HepG2 (cell line): Measurements from ENCODE around the gene IDH3A. TPM values are rescaled to one million over a fixed set of nuclear protein-coding genes. Genes with fewer than 3 reads are reported as not detected.

ENCODE experiments used
- ATAC-seq: fragments of 200-7000 bp; cut with Tn5 transposase; 3 replicates; pipeline ENCODE4 v1.9.1; 2020; ENCODE audit warnings: mild to moderate bottlenecking, moderate library complexity
- BruUV-seq: library from RNA; stranded (reverse); fragments of 400-500 nt; replicated peaks from 2 replicates; lab custom pipeline; 2021; lab: Mats Ljungman, UMichigan
- CTCF ChIA-PET: fragments of 300-600 bp; formaldehyde crosslinking; extraction: SDS; loops from one replicate; lab custom pipeline; 2021; ENCODE audit warnings: low total read pairs, inconsistent platforms, low intra/inter-chr PET ratio; lab: Yijun Ruan, JAX
- POLR2A ChIA-PET: fragments of 350-600 bp; sonication (Branson Sonifier 250); formaldehyde crosslinking; loops from one replicate; lab custom pipeline; 2020; ENCODE audit warnings: antibody characterized with exemption, inconsistent platforms; lab: Yijun Ruan, JAX
- DNase-seq: peaks from one replicate; pipeline ENCODE4 v3.0.0-alpha.2; 2015; ENCODE audit warnings: low spot score
- FAIRE-seq: peaks from 3 replicates; lab custom pipeline; 2011; peaks lifted over from hg19 to GRCh38; lab: Jason Lieb, UNC
- H2AFZ ChIP-seq: one replicate; pipeline ENCODE4 v1.6.1; 2011; ENCODE audit warnings: low read length, inconsistent platforms
- H3K27ac ChIP-seq: fragments of 300-600 bp; 3 replicates; pipeline ENCODE4 v1.8.0; 2011; ENCODE audit warnings: mixed run types, mild to moderate bottlenecking, mixed read lengths, low read length, inconsistent platforms; ENCODE audit not compliant: insufficient read depth; ENCODE audit errors: extremely low read length
- H3K27me3 ChIP-seq, 2 experiments: fragments of 200-600 bp in 1 of 2; 2 replicates in 1 of 2; 3 replicates in 1 of 2; pipeline versions ENCODE4 v1.6.0 to v1.8.0; 2011; ENCODE audit warnings: low read length in 2 of 2, mild to moderate bottlenecking in 2 of 2, moderate library complexity in 2 of 2, inconsistent platforms in 1 of 2; ENCODE audit not compliant: insufficient read depth in 2 of 2, control insufficient read depth in 1 of 2
- H3K36me3 ChIP-seq, 2 experiments: fragments of 200-600 bp in 1 of 2; replicated peaks in 1 of 2; 2 replicates in 1 of 2; 3 replicates in 1 of 2; pipeline versions ENCODE4 v1.5.1 to v1.8.0; 2011; ENCODE audit warnings: low read length in 2 of 2, inconsistent platforms in 1 of 2; ENCODE audit not compliant: insufficient read depth in 2 of 2, control insufficient read depth in 1 of 2
- H3K4me1 ChIP-seq: 2 replicates; pipeline ENCODE4 v1.5.1; 2012; ENCODE audit warnings: low read length, inconsistent platforms; ENCODE audit not compliant: insufficient read depth
- H3K4me2 ChIP-seq: 2 replicates; pipeline ENCODE4 v1.6.0; 2011; ENCODE audit warnings: low read depth, low read length, inconsistent platforms
- H3K4me3 ChIP-seq, 3 experiments: fragments of 200-600 bp in 1 of 3; sonication (generic), shearing (Covaris generic) in 1 of 3; replicated peaks in 1 of 3; 2 replicates each; pipeline ENCODE4 v1.5.1; 2011 to 2016; ENCODE audit warnings: low read length in 3 of 3, inconsistent platforms in 2 of 3, low read depth in 2 of 3, mild to moderate bottlenecking in 2 of 3, control low read depth in 1 of 3, mixed read lengths in 1 of 3; ENCODE audit not compliant: insufficient read depth in 1 of 3
- H3K79me2 ChIP-seq: one replicate; pipeline ENCODE4 v1.6.1; 2011; ENCODE audit warnings: low read length, inconsistent platforms; ENCODE audit not compliant: insufficient read depth
- H3K9ac ChIP-seq: 2 replicates; pipeline ENCODE4 v1.6.0; 2011; ENCODE audit warnings: mild to moderate bottlenecking, low read depth, low read length, inconsistent platforms; ENCODE audit not compliant: insufficient read depth
- H3K9me3 ChIP-seq: 2 replicates; pipeline ENCODE4 v1.5.1; 2012; ENCODE audit warnings: mild to moderate bottlenecking, low read length
- H4K20me1 ChIP-seq: 2 replicates; pipeline ENCODE4 v1.6.0; 2011; ENCODE audit warnings: inconsistent platforms, mild to moderate bottlenecking, low read length, moderate library complexity; ENCODE audit not compliant: insufficient read depth
- ATM ChIP-seq: fragments of 450-650 bp; IDR thresholded peaks from 2 replicates; pipeline ENCODE4 v1.7.1; 2017; ENCODE audit warnings: mild to moderate bottlenecking, borderline replicate concordance
- CHD4 ChIP-seq: fragments of 200-600 bp; sonication (generic); IDR thresholded peaks from 2 replicates; pipeline ENCODE4 v1.7.0; 2017; ENCODE audit warnings: mild to moderate bottlenecking, low read length, borderline replicate concordance
- KDM1A ChIP-seq: IDR thresholded peaks from 2 replicates; pipeline ENCODE4 v1.6.1; 2016; ENCODE audit warnings: missing compliant biosample characterization
- KLF9 ChIP-seq: IDR thresholded peaks from 2 replicates; pipeline ENCODE4 v1.6.1; 2016; ENCODE audit warnings: low read depth
- SRF ChIP-seq: IDR thresholded peaks from 2 replicates; pipeline ENCODE4 v1.6.1; 2011; ENCODE audit warnings: mild to moderate bottlenecking, low read depth, low read length, moderate library complexity
- ZMYM3 ChIP-seq: sonication (generic); formaldehyde crosslinking; IDR thresholded peaks from 2 replicates; pipeline ENCODE4 v1.5.1; 2020; ENCODE audit warnings: mild to moderate bottlenecking, missing genetic modification reagents
- ZNF282 ChIP-seq: fragments of 450-650 bp; IDR thresholded peaks from 2 replicates; pipeline ENCODE4 v1.6.1; 2018; ENCODE audit not compliant: partially characterized antibody
- ZNF629 ChIP-seq: sonication (generic); formaldehyde crosslinking; conservative IDR thresholded peaks from 2 replicates; pipeline ENCODE4 v1.5.0; 2020; ENCODE audit warnings: missing genetic modification reagents
- ZNF737 ChIP-seq: sonication (generic); formaldehyde crosslinking; IDR thresholded peaks from 2 replicates; pipeline ENCODE4 v1.5.0; 2020; ENCODE audit warnings: missing genetic modification reagents, mild to moderate bottlenecking, borderline replicate concordance
- ZNF792 ChIP-seq: IDR thresholded peaks from 2 replicates; pipeline ENCODE4 v1.6.1; 2016
- WGBS: methylation state at CpG from one replicate; pipeline ENCODE4 v1.1.6; 2017; ENCODE audit warnings: low lambda C conversion rate; 5-methylcytosine and 5-hydroxymethylcytosine counted together
- in situ Hi-C: cut with HindIII; loops from 2 replicates; pipeline ENCODE4 v1.10.0; 2017; ENCODE audit warnings: low pct_unique_long_range_greater_than_20kb; ENCODE audit not compliant: extremely low pct_ligation_motif_present
- intact Hi-C: fragments of 100-400 bp; cut with micrococcal nuclease; formaldehyde crosslinking; loops from one replicate; pipeline ENCODE4 v1.10.0; 2022; ENCODE audit not compliant: unreplicated experiment
- polyA plus RNA-seq, 8 experiments: library from polyadenylated mRNA; depleted of rRNA in 3 of 8; stranded (reverse) in 7 of 8; unstranded in 1 of 8; fragments of >200 nt; fragmentation: Illumina TruSeq in 4 of 8; extraction: Trizol in 4 of 8; gene quantifications; 2 replicates each; pipeline versions ENCODE4 v1.2.1 to v1.2.3, GENCODE V29; 2011 to 2016; ENCODE audit warnings: low read depth in 4 of 8, missing spikeins in 1 of 8, mixed read lengths in 1 of 8; ENCODE audit not compliant: insufficient read depth in 1 of 8
- total RNA-seq, 5 experiments: library from RNA; depleted of rRNA; stranded (reverse); fragments of >200 nt; fragmentation: Illumina TruSeq; extraction: Trizol; gene quantifications; 2 replicates each; pipeline ENCODE4 v1.2.3, GENCODE V29; 2016; ENCODE audit warnings: low read depth in 1 of 5
- TF ChIP-seq, protein P1 (sequence below): sonication (generic); formaldehyde crosslinking; IDR thresholded peaks from 2 replicates; pipeline ENCODE4 v1.5.0; 2020; ENCODE audit warnings: mild to moderate bottlenecking, missing genetic modification reagents, moderate library complexity

Gene IDH3A
- total and polyA plus RNA-seq, 2 of the 13 experiments (the other 11 are each of a cell fraction or from before 2014, with no cell fraction given) = 40.7 to 50.7 TPM

DNA sequence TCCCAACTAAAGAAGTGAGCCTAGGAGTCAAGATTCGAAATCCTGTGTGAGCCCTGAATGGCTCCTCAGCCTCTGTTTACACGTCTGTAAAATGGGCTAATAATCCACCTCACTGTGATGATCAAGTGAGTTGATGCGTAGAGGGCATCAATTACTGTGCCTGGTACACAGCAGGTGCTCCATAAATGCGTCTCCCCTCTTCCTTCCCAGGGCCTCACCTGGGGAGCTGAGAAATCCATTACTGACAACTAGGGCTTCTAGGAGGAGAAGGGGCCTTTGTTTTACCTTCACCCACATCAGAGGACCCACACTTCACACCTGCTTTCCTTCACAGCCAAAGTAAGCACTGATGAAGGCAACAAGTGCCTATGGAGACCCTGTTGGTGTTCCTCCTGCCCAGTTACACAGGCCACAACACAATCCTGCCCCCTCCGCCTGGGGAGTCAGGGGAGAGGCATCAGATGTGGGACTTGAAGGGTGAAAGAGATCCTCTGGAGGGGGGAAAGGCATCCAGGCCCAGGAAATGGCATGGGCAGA lies 19.3 kb upstream of the IDH3A start:
- peaks cover 39% of the 10 kb centered on the region for H3K4me1 ChIP-seq
- CTCF ChIA-PET = interaction anchor here (2.6 kb wide), 1 partner anchor 66 kb away, joined by 12 read pairs; no protein-coding TSS in a partner anchor
- intact Hi-C loops = no loop called here

DNA sequence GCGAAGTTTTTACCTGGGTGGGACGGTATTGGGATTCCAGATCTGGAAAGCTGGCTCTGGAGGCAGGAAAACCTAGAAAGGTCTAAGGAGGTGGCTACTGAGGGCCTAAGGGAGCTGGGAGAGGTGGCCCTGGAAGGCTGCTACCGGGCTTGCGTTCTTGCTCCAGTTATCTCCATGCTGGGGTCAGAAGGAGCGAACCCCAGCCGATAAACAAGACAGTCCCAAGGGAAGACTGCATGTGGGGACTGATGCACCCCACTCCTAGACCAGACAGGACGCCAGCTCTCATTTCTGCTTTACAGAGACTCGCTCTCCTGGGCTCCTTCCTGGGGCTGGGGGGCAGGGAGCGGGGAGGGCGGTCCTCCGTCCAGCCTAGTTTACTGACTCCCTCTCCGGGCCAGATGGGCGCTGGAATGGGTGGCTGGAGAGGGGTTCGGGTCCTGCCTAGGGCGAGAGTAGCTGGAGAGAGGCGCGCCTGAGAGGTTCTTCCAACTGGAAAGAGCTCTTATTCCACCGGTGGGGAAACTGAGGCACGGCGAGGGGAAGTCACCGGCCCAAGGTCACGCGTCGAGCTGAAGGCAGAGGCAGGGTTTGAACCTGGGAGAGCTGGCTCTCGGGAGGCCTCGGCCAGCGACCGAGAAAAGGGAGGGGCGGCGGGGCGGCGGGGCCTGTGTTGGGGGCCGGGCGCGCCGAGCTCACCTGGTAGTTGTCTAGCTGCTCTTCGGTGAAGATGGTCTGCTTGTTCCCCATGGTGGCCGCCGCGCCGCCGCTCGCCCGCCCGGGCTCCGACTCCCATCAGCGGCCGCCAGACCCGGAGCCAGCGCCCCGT lies 18.5 kb upstream of the IDH3A start:
- H3K27ac ChIP-seq = no peak overlapping the region
- H3K79me2 ChIP-seq = no peaks in the 10 kb centered on the region
- H4K20me1 ChIP-seq = no peaks in the 10 kb centered on the region
- H3K4me3 ChIP-seq = peak overlapping the region; percentile 24 to 87 (median 75); a peak in 4 of 6 replicates
- no peaks in the 10 kb centered on the region for H3K36me3 ChIP-seq
- H3K27me3 ChIP-seq = peaks cover 2 to 12% of the 10 kb centered on the region in 2 experiments; a peak in 2 of 5 replicates
- ATAC-seq = no peak
- H3K9me3 ChIP-seq = no peaks in the 10 kb centered on the region
- intact Hi-C loops = loop anchor here (1.0 kb wide), 1 partner anchor 19 kb away; the partner anchor contains the start of gene IDH3A
- FAIRE-seq = no peak
- no peak overlapping the region for H3K9ac ChIP-seq
- peaks cover 39% of the 10 kb centered on the region for H3K4me1 ChIP-seq
- ChIA-PET POLR2A (interaction anchor here (0.6 to 2.8 kb wide), 3 partner anchors 19 to 742 kb away, joined by 3 to 11 read pairs (median 3); partner anchors contain the start of genes IDH3A, MORF4L1 and PSMA4), CTCF (interaction anchor here (2.6 kb wide), 1 partner anchor 65 kb away, joined by 12 read pairs; no protein-coding TSS in a partner anchor)
- BruUV-seq = no TSS peak
- no peak overlapping the region for H2AFZ ChIP-seq
- in situ Hi-C loops = no loop called here
- H3K4me2 ChIP-seq = peak overlapping the region; percentile 99
- 47% methylated on average over 27 of the region's 51 CpGs for WGBS
- DNase-seq = no peak
- TF ChIP-seq KLF9 (no peak), ZNF737 (CRISPR knock-in tag) (no peak), ZNF282 (no peak), ATM (no peak)
- TF ChIP-seq, protein P1, sequence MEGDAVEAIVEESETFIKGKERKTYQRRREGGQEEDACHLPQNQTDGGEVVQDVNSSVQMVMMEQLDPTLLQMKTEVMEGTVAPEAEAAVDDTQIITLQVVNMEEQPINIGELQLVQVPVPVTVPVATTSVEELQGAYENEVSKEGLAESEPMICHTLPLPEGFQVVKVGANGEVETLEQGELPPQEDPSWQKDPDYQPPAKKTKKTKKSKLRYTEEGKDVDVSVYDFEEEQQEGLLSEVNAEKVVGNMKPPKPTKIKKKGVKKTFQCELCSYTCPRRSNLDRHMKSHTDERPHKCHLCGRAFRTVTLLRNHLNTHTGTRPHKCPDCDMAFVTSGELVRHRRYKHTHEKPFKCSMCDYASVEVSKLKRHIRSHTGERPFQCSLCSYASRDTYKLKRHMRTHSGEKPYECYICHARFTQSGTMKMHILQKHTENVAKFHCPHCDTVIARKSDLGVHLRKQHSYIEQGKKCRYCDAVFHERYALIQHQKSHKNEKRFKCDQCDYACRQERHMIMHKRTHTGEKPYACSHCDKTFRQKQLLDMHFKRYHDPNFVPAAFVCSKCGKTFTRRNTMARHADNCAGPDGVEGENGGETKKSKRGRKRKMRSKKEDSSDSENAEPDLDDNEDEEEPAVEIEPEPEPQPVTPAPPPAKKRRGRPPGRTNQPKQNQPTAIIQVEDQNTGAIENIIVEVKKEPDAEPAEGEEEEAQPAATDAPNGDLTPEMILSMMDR (CRISPR knock-in tag) = no peak

More for the DNA sequence above, 19.3 kb upstream of the IDH3A start:
- H3K4me2 ChIP-seq = no peak overlapping the region
- peak; percentile 90 for TF ChIP-seq ZNF629 (CRISPR knock-in tag)
- TF ChIP-seq KDM1A = 0 out of 2 replicates have a peak, but pooled peaks have one; percentile 46
- peak; percentile 72 for TF ChIP-seq ZMYM3
- no peak for TF ChIP-seq SRF
- 0 out of 2 replicates have a peak, but pooled peaks have one; percentile 64 for TF ChIP-seq CHD4
- TF ChIP-seq ZNF792 (CRISPR knock-in tag) = no peak
- H3K4me3 ChIP-seq = no peak overlapping the region
- H3K36me3 ChIP-seq = no peaks in the 10 kb centered on the region
- no peak overlapping the region for H3K27ac ChIP-seq
- peaks cover 2 to 13% of the 10 kb centered on the region in 2 experiments; a peak in 2 of 5 replicates for H3K27me3 ChIP-seq
- 62% methylated on average over 4 of the region's 5 CpGs for WGBS
- DNase-seq (no peak), ATAC-seq (no peak), FAIRE-seq (no peak)
- no peak overlapping the region for H2AFZ ChIP-seq
- H3K9ac ChIP-seq = no peak overlapping the region
- no peaks in the 10 kb centered on the region for H3K9me3 ChIP-seq
- BruUV-seq = no TSS peak
- in situ Hi-C loops = no loop called here
- H4K20me1 ChIP-seq = no peaks in the 10 kb centered on the region
- POLR2A ChIA-PET = interaction anchor here (2.8 kb wide), 1 partner anchor 20 kb away, joined by 11 read pairs; the partner anchor contains the start of gene IDH3A
- H3K79me2 ChIP-seq = no peaks in the 10 kb centered on the region
